Mucosa of descending colon (tissue), 3 donors: ENCODE data around the gene SNX21. TPM values are rescaled to one million over a fixed set of nuclear protein-coding genes. Genes with fewer than 3 reads are reported as not detected.

Source experiments
- ATAC-seq: fragments of 200-7000 bp; cut with Tn5 transposase; one replicate; pipeline ENCODE4 v1.9.1; 2020; ENCODE audit warnings: mild to moderate bottlenecking, moderate library complexity
- DNase-seq, 3 donors: peaks; one replicate each; pipeline ENCODE4 v3.0.0-alpha.2; 2020
- H3K36me3 ChIP-seq: fragments of 200-600 bp; one replicate; pipeline ENCODE4 v1.8.0; 2021; ENCODE audit warnings: low read depth, mild to moderate bottlenecking
- H3K4me1 ChIP-seq: fragments of 200-600 bp; one replicate; pipeline ENCODE4 v1.8.0; 2021; ENCODE audit warnings: low read depth, mild to moderate bottlenecking
- H3K4me3 ChIP-seq: fragments of 200-600 bp; one replicate; pipeline ENCODE4 v1.8.0; 2021; ENCODE audit warnings: mild to moderate bottlenecking
- H3K9me3 ChIP-seq: fragments of 200-600 bp; one replicate; pipeline ENCODE4 v1.8.0; 2021; ENCODE audit warnings: mild to moderate bottlenecking
- CTCF ChIP-seq: fragments of 200-600 bp; IDR thresholded peaks from one replicate; pipeline ENCODE4 v1.8.0; 2022; ENCODE audit warnings: antibody characterized with exemption, mild to moderate bottlenecking
- intact Hi-C, 2 donors: fragments of 100-400 bp; cut with DNase I in 1 of 2; cut with micrococcal nuclease in 1 of 2; formaldehyde crosslinking; loops; one replicate each; pipeline versions ENCODE4 v1.11.0 to v1.11.1; 2022; cut with DNase I, micrococcal nuclease
- total RNA-seq, 3 donors: library from RNA; stranded (reverse); fragmentation: NEBNext Ultra II Directional in 2 of 3; extraction: Animal tissue kit (Norgen Biotek cat#: 25700) in 2 of 3; gene quantifications; one replicate each; pipeline versions ENCODE4 v1.2.1 to v1.2.4, GENCODE V29; 2021 to 2023
- donor health status: DM: no; HTN: no; CAD: no; lungs with moderate emphysema.
- donor health status: DM: no; HTN: no; CAD: no.
- donor health status: DM: no; HTN: yes; CAD: no.

The SNX21 gene
- total RNA-seq, 3 donors from 2014 or later = 13.8 to 31.5 (median 14.0) TPM

GRCh38 chr20:45848421-45848820 is 14.8 kb downstream of the SNX21 start:
- Histone ChIP-seq H3K4me3 (no peak overlapping the region), H3K36me3 (no peaks in the 10 kb centered on the region), H3K4me1 (no peaks in the 10 kb centered on the region), H3K9me3 (no peaks in the 10 kb centered on the region)
- DNase-seq (no peak), ATAC-seq (no peak)
- intact Hi-C loops = no loop called here
- no peak for TF ChIP-seq CTCF

GRCh38 chr20:45848969-45849582 is 15.5 kb downstream of the SNX21 start:
- ATAC-seq = no peak
- TF ChIP-seq CTCF = no peak
- no peaks in the 10 kb centered on the region for H3K36me3 ChIP-seq

GRCh38 chr20:45850238-45850637 is 16.6 kb downstream of the SNX21 start:
- DNase-seq (no peak), ATAC-seq (no peak)
- intact Hi-C loops = no loop called here
- H3K4me3 ChIP-seq = no peak overlapping the region
- no peak for TF ChIP-seq CTCF
- no peaks in the 10 kb centered on the region for H3K9me3 ChIP-seq
- no peaks in the 10 kb centered on the region for H3K4me1 ChIP-seq
- no peaks in the 10 kb centered on the region for H3K36me3 ChIP-seq

More at GRCh38 chr20:45848969-45849582, 15.5 kb downstream of the SNX21 start:
- DNase-seq = no peak
- Histone ChIP-seq H3K4me1 (no peaks in the 10 kb centered on the region), H3K9me3 (no peaks in the 10 kb centered on the region), H3K4me3 (no peak overlapping the region)
- intact Hi-C loops = no loop called here

- no peaks in the 10 kb centered on the region for H3K9me3 ChIP-seq
- no peak for TF ChIP-seq CTCF
- peaks cover 7% of the 10 kb centered on the region for H3K4me1 ChIP-seq
- intact Hi-C loops = no loop called here
- no peak overlapping the region for H3K4me3 ChIP-seq
- no peaks in the 10 kb centered on the region for H3K36me3 ChIP-seq
- DNase-seq = no peak
- ATAC-seq = no peak
Observed at GRCh38 chr20:45850926-45851325, 17.3 kb downstream of the SNX21 start.

GRCh38 chr20:45851501-45851900 is 17.9 kb downstream of the SNX21 start:
- no peaks in the 10 kb centered on the region for H3K9me3 ChIP-seq
- intact Hi-C loops = no loop called here
- DNase-seq = no peak
- no peaks in the 10 kb centered on the region for H3K36me3 ChIP-seq
- H3K4me1 ChIP-seq = peaks cover 12% of the 10 kb centered on the region
- no peak overlapping the region for H3K4me3 ChIP-seq
- ATAC-seq = no peak
- no peak for TF ChIP-seq CTCF

GRCh38 chr20:45852326-45852725 is 18.7 kb downstream of the SNX21 start:
- no peak for TF ChIP-seq CTCF

More at GRCh38 chr20:45852326-45852725, 18.7 kb downstream of the SNX21 start:
- DNase-seq = no peak
- ATAC-seq = no peak
- Histone ChIP-seq H3K4me1 (peaks cover 16% of the 10 kb centered on the region), H3K36me3 (no peaks in the 10 kb centered on the region), H3K4me3 (no peak overlapping the region), H3K9me3 (no peaks in the 10 kb centered on the region)
- intact Hi-C loops = no loop called here
